K562 (cell line): ENCODE results near the gene EGFL7. TPM values are rescaled to one million over a fixed set of nuclear protein-coding genes. Genes with fewer than 3 reads are reported as not detected.

ENCODE experiments used
- CBX2 ChIP-seq: fragments of 200-600 bp; sonication (generic); IDR thresholded peaks from one replicate; pipeline ENCODE4 v1.6.1; 2012; ENCODE audit warnings: mild to moderate bottlenecking, low read length, inconsistent platforms; ENCODE audit not compliant: insufficient read depth, poor library complexity, severe bottlenecking
- EGR1 ChIP-seq: fragments of 450-650 bp; conservative IDR thresholded peaks from 2 replicates; pipeline ENCODE4 v1.6.1; 2017; ENCODE audit warnings: mild to moderate bottlenecking
- ELF1 ChIP-seq: fragments of 200-800 bp; sonication (Bioruptor generic); IDR thresholded peaks from 2 replicates; pipeline ENCODE4 v1.6.1; 2016; ENCODE audit warnings: missing genetic modification characterization, missing compliant biosample characterization
- FOXK1 ChIP-seq: sonication (generic); formaldehyde crosslinking; IDR thresholded peaks from 2 replicates; pipeline ENCODE4 v1.8.0; 2022; ENCODE audit warnings: missing genetic modification reagents, mild to moderate bottlenecking, borderline replicate concordance
- HDAC6 ChIP-seq: IDR thresholded peaks from 2 replicates; pipeline ENCODE4 v1.6.1; 2012; ENCODE audit warnings: low read depth, mild to moderate bottlenecking, control low read depth, inconsistent platforms, low read length, moderate library complexity
- KAT2B ChIP-seq: IDR thresholded peaks from one replicate; pipeline ENCODE4 v1.6.1; 2012; ENCODE audit warnings: low read depth, mild to moderate bottlenecking, control low read depth, inconsistent platforms, low read length, moderate library complexity
- KAT7 ChIP-seq: sonication (generic); formaldehyde crosslinking; IDR thresholded peaks from 2 replicates; pipeline ENCODE4 v1.8.0; 2022; ENCODE audit warnings: missing genetic modification reagents, mild to moderate bottlenecking, borderline replicate concordance
- KLF16 ChIP-seq: IDR thresholded peaks from 2 replicates; pipeline ENCODE4 v1.6.1; 2016; ENCODE audit warnings: antibody characterized with exemption
- NCOA2 ChIP-seq, 2 experiments: fragments of 450-650 bp; IDR thresholded peaks; 2 replicates each; pipeline ENCODE4 v1.6.1; 2018; ENCODE audit warnings: mild to moderate bottlenecking in 2 of 2, moderate library complexity in 1 of 2; ENCODE audit not compliant: partially characterized antibody in 2 of 2
- NFE2 ChIP-seq: IDR thresholded peaks from 2 replicates; pipeline ENCODE4 v1.6.1; 2014; ENCODE audit warnings: antibody characterized with exemption, low read depth
- NONO ChIP-seq, 2 experiments: fragments of 200-400 bp in 1 of 2; fragments of 450-650 bp in 1 of 2; formaldehyde crosslinking in 1 of 2; IDR thresholded peaks; 2 replicates each; pipeline ENCODE4 v1.6.1; 2017; ENCODE audit warnings: low read depth in 2 of 2, mild to moderate bottlenecking in 2 of 2, moderate library complexity in 2 of 2, low read length in 1 of 2
- POLR2G ChIP-seq: fragments of 200-400 bp; formaldehyde crosslinking; IDR thresholded peaks from 2 replicates; pipeline ENCODE4 v1.6.1; 2017; ENCODE audit warnings: low read depth, mild to moderate bottlenecking, antibody characterized with exemption, low read length, moderate library complexity
- PRPF4 ChIP-seq: fragments of 200-400 bp; formaldehyde crosslinking; IDR thresholded peaks from one replicate; pipeline ENCODE4 v1.6.1; 2017; ENCODE audit warnings: low read length, low read depth, mild to moderate bottlenecking; ENCODE audit not compliant: insufficient read depth, poor library complexity, severe bottlenecking
- TAF7 ChIP-seq: fragments of 450-650 bp; IDR thresholded peaks from 2 replicates; pipeline ENCODE4 v1.6.1; 2016; ENCODE audit warnings: missing genetic modification characterization, missing compliant biosample characterization
- TAF9B ChIP-seq: fragments of 450-650 bp; IDR thresholded peaks from 2 replicates; pipeline ENCODE4 v1.6.1; 2018; ENCODE audit warnings: mild to moderate bottlenecking; ENCODE audit not compliant: partially characterized antibody
- TBP ChIP-seq: optimal IDR thresholded peaks from 2 replicates; pipeline ENCODE3; 2011; ENCODE audit warnings: low read depth, low read length, improper control_type of control experiment
- ZEB2 ChIP-seq: fragments of 450-650 bp; IDR thresholded peaks from 2 replicates; pipeline ENCODE4 v1.6.1; 2016
- ZNF311 ChIP-seq: fragments of 250-450 bp; sonication (Bioruptor Pico); IDR thresholded peaks from 2 replicates; pipeline ENCODE4 v1.4.0; 2020; ENCODE audit warnings: mild to moderate bottlenecking, moderate library complexity
- ZNF408 ChIP-seq: fragments of 250-450 bp; sonication (Bioruptor Pico); IDR thresholded peaks from 2 replicates; pipeline ENCODE4 v1.4.0; 2020; ENCODE audit warnings: low read depth, mild to moderate bottlenecking, moderate library complexity
- ZNF445 ChIP-seq: fragments of 250-450 bp; sonication (Bioruptor Pico); IDR thresholded peaks from 2 replicates; pipeline ENCODE4 v1.4.0; 2020; ENCODE audit warnings: low read depth, mild to moderate bottlenecking, moderate library complexity
- ZNF830 ChIP-seq: fragments of 250-450 bp; sonication (Bioruptor Pico); IDR thresholded peaks from 2 replicates; pipeline ENCODE4 v1.5.0; 2021; ENCODE audit warnings: mild to moderate bottlenecking
- polyA plus RNA-seq, 8 experiments: library from polyadenylated mRNA; depleted of rRNA in 4 of 8; stranded (reverse) in 5 of 8; unstranded in 3 of 8; fragments of >200 nt; fragmentation: Nextera tagmentation in 2 of 8; fragmentation: Illumina TruSeq in 1 of 8; extraction: Ambion mirVana in 2 of 8; extraction: Trizol in 1 of 8; gene quantifications; 2 replicates each; pipeline versions ENCODE4 v1.2.1 to v1.2.3, GENCODE V29; 2011 to 2014; ENCODE audit warnings: inconsistent platforms in 1 of 8, missing spikeins in 1 of 8
- total RNA-seq, 7 experiments: library from RNA; depleted of rRNA in 6 of 7; stranded (reverse); fragments of >200 nt in 6 of 7; fragmentation: Illumina TruSeq in 2 of 7; extraction: Trizol in 2 of 7; gene quantifications; 2 replicates each; pipeline versions ENCODE4 v1.2.1 to v1.2.3, GENCODE V29; 2011 to 2021; ENCODE audit warnings: low replicate concordance in 1 of 7
- TF ChIP-seq, protein P1 (sequence below): IDR thresholded peaks from 2 replicates; pipeline ENCODE4 v1.6.1; 2016; ENCODE audit warnings: missing genetic modification characterization, missing compliant biosample characterization
- TF ChIP-seq, protein P2 (sequence below): fragments of 450-650 bp; IDR thresholded peaks from 2 replicates; pipeline ENCODE4 v1.6.1; 2016; ENCODE audit warnings: low read depth, mild to moderate bottlenecking, moderate library complexity
- TF ChIP-seq, protein P3 (sequence below): fragments of 250-450 bp; sonication (Bioruptor Pico); IDR thresholded peaks from 2 replicates; pipeline ENCODE4 v1.5.0; 2021
- TF ChIP-seq, protein P4 (sequence below): fragments of 450-650 bp; formaldehyde crosslinking; IDR thresholded peaks from 2 replicates; pipeline ENCODE4 v1.4.0; 2020; ENCODE audit warnings: mild to moderate bottlenecking

Gene EGFL7
- total and polyA plus RNA-seq, 9 of the 15 experiments (the other 6 are each of a cell fraction or from before 2014, with no cell fraction given) = 1.5 to 286 (median 55.5) TPM

DNA sequence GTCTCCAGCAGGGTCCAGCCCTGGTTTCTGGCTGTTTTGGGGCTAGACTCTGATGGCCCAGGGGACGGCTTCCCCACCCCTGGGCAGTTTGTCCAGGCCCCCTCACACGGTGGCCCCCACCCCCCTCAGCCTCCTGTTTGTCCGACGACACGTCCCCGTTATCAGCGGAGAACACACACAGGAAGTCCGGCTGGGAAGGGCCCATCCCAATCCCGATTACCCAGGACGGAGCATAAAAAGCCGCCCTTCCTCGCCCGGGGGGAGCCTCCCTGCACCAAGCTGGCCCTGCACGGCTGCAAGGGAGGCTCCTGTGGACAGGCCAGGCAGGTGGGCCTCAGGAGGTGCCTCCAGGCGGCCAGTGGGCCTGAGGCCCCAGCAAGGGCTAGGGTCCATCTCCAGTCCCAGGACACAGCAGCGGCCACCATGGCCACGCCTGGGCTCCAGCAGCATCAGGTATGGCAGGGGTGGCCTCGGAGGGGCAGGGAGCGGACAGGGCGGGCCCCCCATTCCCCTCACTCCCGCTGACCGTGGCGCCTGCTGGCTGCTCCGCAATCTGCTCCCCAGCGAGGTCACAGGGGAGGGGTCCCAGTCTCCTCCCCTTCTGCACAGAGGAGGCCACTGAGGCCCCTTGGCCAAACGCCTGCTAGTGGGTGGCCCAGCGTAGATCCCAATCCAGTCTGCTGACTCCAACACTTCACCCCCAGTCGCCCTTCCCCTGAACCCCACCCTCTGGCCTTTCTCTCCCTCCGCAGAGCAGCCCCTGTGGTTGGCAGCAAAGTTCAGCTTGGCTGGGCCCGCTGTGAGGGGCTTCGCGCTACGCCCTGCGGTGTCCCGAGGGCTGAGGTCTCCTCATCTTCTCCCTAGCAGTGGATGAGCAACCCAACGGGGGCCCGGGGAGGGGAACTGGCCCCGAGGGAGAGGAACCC is at the start of gene EGFL7 (continued):
- TF ChIP-seq, protein P1, sequence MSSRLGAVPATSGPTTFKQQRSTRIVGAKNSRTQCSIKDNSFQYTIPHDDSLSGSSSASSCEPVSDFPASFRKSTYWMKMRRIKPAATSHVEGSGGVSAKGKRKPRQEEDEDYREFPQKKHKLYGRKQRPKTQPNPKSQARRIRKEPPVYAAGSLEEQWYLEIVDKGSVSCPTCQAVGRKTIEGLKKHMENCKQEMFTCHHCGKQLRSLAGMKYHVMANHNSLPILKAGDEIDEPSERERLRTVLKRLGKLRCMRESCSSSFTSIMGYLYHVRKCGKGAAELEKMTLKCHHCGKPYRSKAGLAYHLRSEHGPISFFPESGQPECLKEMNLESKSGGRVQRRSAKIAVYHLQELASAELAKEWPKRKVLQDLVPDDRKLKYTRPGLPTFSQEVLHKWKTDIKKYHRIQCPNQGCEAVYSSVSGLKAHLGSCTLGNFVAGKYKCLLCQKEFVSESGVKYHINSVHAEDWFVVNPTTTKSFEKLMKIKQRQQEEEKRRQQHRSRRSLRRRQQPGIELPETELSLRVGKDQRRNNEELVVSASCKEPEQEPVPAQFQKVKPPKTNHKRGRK = no peak
- TF ChIP-seq FOXK1 (CRISPR knock-in tag) (no peak), ZEB2 (0 out of 2 replicates have a peak, but pooled peaks have one; percentile 15), POLR2G (peak; percentile 100), TBP (peak; percentile 94), ZNF311 (CRISPR knock-in tag) (no peak), NFE2 (no peak), KLF16 (peak; percentile 74; the same call in 1 of the 2 replicates), HDAC6 (no peak; the same call in 1 of the 2 replicates), ZNF830 (CRISPR knock-in tag) (no peak), EGR1 (peak; percentile 36), TAF7 (tag) (0 out of 2 replicates have a peak, but pooled peaks have one; percentile 9), NONO (IDR thresholded peaks at IDR 0.05; ENCODE audit: low read depth in 2 of 2, low read length in 1 of 2) (peak; percentile 71 to 94; a peak in 2 of 4 replicates), CBX2 (no peak), KAT7 (peak; percentile 93; the same call in 1 of the 2 replicates), ZNF445 (no peak), PRPF4 (peak; percentile 35), NCOA2 (IDR thresholded peaks at IDR 0.05; ENCODE audit: partially characterized antibody in 2 of 2) (no peak), ELF1 (tag) (peak; percentile 58; the same call in 1 of the 2 replicates), KAT2B (no peak), TAF9B (no peak), ZNF408 (CRISPR knock-in tag) (no peak)
- TF ChIP-seq, protein P2, sequence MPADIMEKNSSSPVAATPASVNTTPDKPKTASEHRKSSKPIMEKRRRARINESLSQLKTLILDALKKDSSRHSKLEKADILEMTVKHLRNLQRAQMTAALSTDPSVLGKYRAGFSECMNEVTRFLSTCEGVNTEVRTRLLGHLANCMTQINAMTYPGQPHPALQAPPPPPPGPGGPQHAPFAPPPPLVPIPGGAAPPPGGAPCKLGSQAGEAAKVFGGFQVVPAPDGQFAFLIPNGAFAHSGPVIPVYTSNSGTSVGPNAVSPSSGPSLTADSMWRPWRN = peak; percentile 54; the same call in 1 of the 2 replicates
- TF ChIP-seq, protein P3, sequence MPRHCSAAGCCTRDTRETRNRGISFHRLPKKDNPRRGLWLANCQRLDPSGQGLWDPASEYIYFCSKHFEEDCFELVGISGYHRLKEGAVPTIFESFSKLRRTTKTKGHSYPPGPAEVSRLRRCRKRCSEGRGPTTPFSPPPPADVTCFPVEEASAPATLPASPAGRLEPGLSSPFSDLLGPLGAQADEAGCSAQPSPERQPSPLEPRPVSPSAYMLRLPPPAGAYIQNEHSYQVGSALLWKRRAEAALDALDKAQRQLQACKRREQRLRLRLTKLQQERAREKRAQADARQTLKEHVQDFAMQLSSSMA (CRISPR knock-in tag) = no peak
- TF ChIP-seq, protein P4, sequence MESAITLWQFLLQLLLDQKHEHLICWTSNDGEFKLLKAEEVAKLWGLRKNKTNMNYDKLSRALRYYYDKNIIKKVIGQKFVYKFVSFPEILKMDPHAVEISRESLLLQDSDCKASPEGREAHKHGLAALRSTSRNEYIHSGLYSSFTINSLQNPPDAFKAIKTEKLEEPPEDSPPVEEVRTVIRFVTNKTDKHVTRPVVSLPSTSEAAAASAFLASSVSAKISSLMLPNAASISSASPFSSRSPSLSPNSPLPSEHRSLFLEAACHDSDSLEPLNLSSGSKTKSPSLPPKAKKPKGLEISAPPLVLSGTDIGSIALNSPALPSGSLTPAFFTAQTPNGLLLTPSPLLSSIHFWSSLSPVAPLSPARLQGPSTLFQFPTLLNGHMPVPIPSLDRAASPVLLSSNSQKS (CRISPR knock-in tag) = no peak
